ENCODE measurements around the gene CYP4F8.
"Not testable (repeated sequence)": the region's sequence is repeated elsewhere in the genome, so short reads cannot be mapped to it uniquely, and the experiment has no call there.

CYP4F8 gene

DNA sequence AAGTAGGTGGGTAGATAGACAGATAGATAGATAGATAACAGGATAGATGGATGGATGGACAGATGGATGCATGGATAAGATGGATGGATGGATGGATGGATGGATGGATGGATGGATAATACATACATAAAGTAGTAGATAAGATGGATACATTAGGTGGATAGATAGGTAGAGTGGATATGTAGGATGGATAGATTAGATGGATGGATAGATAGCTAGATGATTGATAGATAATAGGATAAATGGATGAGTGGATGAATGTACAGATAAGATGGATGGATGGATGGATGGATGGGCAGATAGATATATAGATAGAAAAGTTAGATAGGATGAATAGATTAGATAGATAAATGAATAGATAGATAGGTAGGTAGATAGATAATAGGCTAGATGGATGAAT, 27.8 kb downstream of the CYP4F8 start:
- no peaks in the 10 kb centered on the region for H3K4me1 ChIP-seq (ENCODE audit: insufficient read depth, low read length)
- no peaks in the 10 kb centered on the region for H3K9me3 ChIP-seq (ENCODE audit: low read length)
- no peaks in the 10 kb centered on the region for H3K27me3 ChIP-seq (ENCODE audit: insufficient read depth, low read length)
- no peak overlapping the region for H2AFZ ChIP-seq (ENCODE audit: low read depth, low read length)
- H3K4me3 ChIP-seq (ENCODE audit: low read length), result no peak overlapping the region
- no peaks in the 10 kb centered on the region for H3K36me3 ChIP-seq (ENCODE audit: insufficient read depth, low read length)

DNA sequence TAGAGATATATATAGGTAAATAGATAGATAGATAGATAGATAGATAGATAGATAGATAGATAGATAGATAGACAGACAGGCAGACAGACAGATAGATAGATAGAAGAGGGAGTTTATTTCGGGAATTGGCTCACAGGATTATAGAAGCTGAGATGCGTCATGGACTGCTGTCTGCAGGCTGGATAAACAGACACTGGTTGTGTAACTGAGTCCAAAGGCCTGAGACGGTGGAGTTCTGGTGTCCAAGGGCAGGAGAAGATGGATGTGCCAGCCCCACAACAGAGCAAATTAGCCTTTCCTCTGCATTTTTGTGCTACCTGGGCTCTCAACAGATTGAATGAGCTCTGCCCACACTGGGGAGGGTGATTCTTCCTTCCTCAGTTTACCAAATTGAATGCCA, 28.4 kb downstream of the CYP4F8 start:
- Histone ChIP-seq H2AFZ (ENCODE audit: low read depth, low read length) (no peak overlapping the region), H3K4me3 (ENCODE audit: low read length) (no peak overlapping the region), H3K36me3 (ENCODE audit: insufficient read depth, low read length) (no peaks in the 10 kb centered on the region), H3K4me1 (ENCODE audit: insufficient read depth, low read length) (no peaks in the 10 kb centered on the region), H3K27me3 (ENCODE audit: insufficient read depth, low read length) (no peaks in the 10 kb centered on the region), H3K9me3 (ENCODE audit: low read length) (no peaks in the 10 kb centered on the region)

DNA sequence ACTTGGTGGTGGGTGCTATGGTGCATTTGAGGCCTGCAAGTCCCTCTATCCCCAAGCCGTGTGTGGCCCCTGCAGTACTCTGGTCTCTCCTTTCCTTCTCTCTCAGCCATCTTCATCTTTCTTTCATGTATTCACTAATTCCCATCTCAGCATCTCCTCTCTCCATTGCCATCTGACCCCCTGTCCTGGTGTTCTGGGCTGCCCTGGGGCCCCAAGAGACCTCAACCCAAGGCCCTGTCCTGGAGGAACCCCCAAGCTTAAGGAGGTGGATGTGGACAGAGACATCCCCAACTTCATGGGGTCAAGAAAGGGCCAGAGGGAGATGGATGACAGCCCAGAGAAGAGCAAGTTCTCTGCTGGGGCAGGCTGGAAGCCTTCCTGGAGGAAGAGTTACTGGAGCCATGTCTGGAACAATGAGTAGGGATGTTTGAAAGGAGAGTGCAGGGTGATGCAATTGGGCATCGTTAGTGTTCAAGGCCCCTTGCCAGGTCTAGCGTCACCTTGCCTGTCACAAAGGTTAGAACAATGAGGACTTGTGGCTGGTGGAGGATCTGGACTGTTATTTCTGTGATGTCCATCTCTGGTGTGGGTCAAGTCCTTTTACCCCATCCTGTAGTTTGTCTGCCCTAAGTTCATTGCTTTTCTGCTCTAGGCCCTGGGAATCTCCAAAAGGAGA, 29.2 kb downstream of the CYP4F8 start:
- no peaks in the 10 kb centered on the region for H3K9me3 ChIP-seq (ENCODE audit: low read length)

DNA sequence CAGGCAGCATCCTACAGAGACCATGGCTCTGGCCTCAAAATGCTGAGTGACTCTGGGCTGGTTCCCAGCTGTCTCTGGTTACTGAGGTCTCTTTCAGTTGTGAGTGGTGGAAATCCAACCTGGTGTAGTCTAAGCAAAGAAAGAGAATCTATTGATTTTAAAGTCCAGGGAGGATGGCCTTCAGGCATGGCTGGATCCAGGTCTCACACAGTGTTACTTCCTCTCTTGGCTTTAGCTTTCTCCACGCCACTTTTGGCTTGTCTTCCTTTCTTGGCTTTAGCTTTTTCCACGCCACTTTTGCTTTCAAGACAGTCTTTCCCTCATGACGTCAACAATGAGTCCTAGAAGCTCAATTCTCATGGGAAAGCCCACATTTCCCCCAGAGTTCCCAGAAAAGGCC, 29.8 kb downstream of the CYP4F8 start:
- no peaks in the 10 kb centered on the region for H3K36me3 ChIP-seq (ENCODE audit: insufficient read depth, low read length)

More for the DNA sequence above, 29.2 kb downstream of the CYP4F8 start:
- no peaks in the 10 kb centered on the region for H3K4me1 ChIP-seq (ENCODE audit: insufficient read depth, low read length)
- no peak overlapping the region for H2AFZ ChIP-seq (ENCODE audit: low read depth, low read length)
- no peaks in the 10 kb centered on the region for H3K27me3 ChIP-seq (ENCODE audit: insufficient read depth, low read length)
- H3K36me3 ChIP-seq (ENCODE audit: insufficient read depth, low read length), result no peaks in the 10 kb centered on the region
- no peak overlapping the region for H3K4me3 ChIP-seq (ENCODE audit: low read length)

DNA sequence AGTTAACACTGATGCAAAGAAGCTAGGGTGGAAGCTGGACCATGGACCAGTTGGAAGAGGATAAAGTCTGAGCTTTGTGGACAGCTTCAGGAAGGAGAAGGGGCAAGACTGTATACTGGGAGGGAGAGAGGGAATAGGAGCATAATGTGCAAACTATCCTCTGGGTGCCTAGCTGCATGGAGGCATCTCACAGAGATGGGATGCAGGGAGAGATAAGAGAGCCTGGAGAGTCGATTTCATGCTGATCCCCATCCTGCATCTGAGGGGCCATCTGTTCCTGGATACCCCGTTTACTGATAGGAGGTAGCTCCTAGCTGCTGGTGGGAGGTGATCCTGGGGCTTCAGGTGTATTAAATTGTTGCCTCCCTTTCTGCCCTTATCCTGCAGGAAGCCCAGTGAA, 34.5 kb downstream of the CYP4F8 start:
- H3K4me3 ChIP-seq (ENCODE audit: low read length), result no peak overlapping the region
- no peaks in the 10 kb centered on the region for H3K36me3 ChIP-seq (ENCODE audit: insufficient read depth, low read length)
- H3K4me1 ChIP-seq (ENCODE audit: insufficient read depth, low read length), result no peaks in the 10 kb centered on the region
- H2AFZ ChIP-seq (ENCODE audit: low read depth, low read length), result no peak overlapping the region
- H3K9me3 ChIP-seq (ENCODE audit: low read length), result no peaks in the 10 kb centered on the region
- no peaks in the 10 kb centered on the region for H3K27me3 ChIP-seq (ENCODE audit: insufficient read depth, low read length)

More for the DNA sequence above, 29.8 kb downstream of the CYP4F8 start:
- Histone ChIP-seq H2AFZ (ENCODE audit: low read depth, low read length) (no peak overlapping the region), H3K9me3 (ENCODE audit: low read length) (no peaks in the 10 kb centered on the region), H3K27me3 (ENCODE audit: insufficient read depth, low read length) (no peaks in the 10 kb centered on the region), H3K4me1 (ENCODE audit: insufficient read depth, low read length) (no peaks in the 10 kb centered on the region), H3K4me3 (ENCODE audit: low read length) (no peak overlapping the region)

DNA sequence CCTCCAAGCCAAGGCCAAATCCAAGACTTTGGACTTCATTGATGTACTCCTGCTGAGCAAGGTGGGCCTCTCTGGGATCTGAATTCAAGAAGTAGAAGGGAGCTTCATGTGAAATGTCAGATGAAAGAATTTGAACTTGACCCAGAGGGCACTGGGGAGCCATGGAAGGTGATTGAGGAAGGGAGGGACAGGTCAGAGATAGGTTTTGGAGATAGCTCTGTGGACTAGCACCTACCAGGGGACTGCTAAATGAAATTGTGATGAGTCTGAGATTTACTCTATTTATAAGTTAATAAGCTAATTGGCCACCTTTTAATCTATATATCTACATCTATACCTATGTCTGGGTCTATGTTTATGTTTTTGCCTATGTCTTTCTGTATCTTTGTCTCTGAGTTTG, 35.1 kb downstream of the CYP4F8 start:
- not testable (repeated sequence) for H3K27me3 ChIP-seq (ENCODE audit: insufficient read depth, low read length); H3K9me3 ChIP-seq (ENCODE audit: low read length); H3K36me3 ChIP-seq (ENCODE audit: insufficient read depth, low read length); H3K4me3 ChIP-seq (ENCODE audit: low read length); H2AFZ ChIP-seq (ENCODE audit: low read depth, low read length); H3K4me1 ChIP-seq (ENCODE audit: insufficient read depth, low read length)

DNA sequence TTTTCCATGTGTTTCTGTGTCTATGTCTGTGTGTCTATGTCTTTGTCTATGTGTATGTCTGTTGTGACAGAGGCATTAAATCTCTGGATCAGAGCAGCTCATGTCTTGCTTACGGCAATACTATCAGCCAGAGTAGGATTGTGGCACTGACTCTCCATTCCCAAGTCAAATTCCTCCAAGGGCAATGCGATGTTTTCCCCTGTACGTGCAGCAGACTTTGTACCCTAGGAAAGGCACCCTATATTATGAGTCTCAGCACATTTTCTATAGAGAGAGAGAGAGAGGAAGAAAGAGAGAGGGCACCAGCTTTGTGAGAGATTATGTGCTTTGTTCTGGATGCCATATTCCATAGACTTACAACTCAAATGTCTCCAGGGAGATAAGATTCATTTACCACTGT, 36.8 kb downstream of the CYP4F8 start:
- H3K4me1 ChIP-seq (ENCODE audit: insufficient read depth, low read length), result no peaks in the 10 kb centered on the region
- H3K27me3 ChIP-seq (ENCODE audit: insufficient read depth, low read length), result no peaks in the 10 kb centered on the region
- no peaks in the 10 kb centered on the region for H3K9me3 ChIP-seq (ENCODE audit: low read length)
- no peaks in the 10 kb centered on the region for H3K36me3 ChIP-seq (ENCODE audit: insufficient read depth, low read length)
- no peak overlapping the region for H3K4me3 ChIP-seq (ENCODE audit: low read length)
- no peak overlapping the region for H2AFZ ChIP-seq (ENCODE audit: low read depth, low read length)

DNA sequence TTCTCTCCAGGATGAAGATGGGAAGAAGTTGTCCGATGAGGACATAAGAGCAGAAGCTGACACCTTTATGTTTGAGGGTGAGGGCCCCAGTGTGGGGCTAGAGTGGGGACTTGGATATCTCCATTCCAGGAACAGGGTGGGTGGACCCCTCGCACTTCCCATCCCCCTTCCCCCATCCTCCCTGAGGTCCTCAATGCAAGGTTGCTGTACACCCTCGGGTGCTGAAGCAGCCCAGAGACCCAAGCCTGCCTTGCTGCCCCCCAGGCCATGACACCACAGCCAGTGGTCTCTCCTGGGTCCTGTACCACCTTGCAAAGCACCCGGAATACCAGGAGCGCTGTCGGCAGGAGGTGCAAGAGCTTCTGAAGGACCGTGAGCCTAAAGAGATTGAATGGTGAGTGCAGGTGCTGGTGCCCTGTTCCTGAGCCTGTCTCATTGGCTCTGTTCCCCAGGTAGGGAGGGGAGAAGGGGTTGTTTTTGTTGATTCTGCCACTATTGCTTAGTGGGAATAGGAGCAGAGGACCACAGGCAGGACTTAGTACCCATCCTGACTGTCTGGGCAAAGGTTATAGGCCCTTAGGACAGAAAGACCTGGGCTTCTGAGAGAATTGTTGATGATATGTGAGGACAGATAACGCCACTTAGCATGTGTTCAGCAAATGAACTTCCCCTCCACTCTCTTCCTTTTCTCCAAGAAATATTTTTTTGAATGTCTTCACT, 37.7 kb downstream of the CYP4F8 start:
- Histone ChIP-seq H3K36me3 (ENCODE audit: insufficient read depth, low read length) (no peaks in the 10 kb centered on the region), H2AFZ (ENCODE audit: low read depth, low read length) (no peak overlapping the region), H3K27me3 (ENCODE audit: insufficient read depth, low read length) (no peaks in the 10 kb centered on the region), H3K4me1 (ENCODE audit: insufficient read depth, low read length) (no peaks in the 10 kb centered on the region), H3K9me3 (ENCODE audit: low read length) (no peaks in the 10 kb centered on the region), H3K4me3 (ENCODE audit: low read length) (no peak overlapping the region)

DNA sequence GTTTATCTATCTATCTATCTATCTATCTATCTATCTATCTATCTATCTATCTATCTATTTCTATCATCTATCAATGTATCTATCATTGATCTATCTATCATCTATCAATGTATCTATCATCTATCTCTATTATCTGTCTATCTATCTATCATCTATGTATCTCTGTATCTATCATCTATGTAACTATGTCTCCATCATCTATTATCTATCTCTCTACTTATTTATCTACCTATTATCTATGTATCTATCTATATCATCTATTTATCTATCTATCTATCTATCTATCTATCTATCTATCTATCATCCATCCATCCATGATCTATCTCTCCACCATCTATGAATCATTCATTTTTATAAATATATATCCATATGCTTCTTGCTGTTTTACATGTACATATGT, 41.4 kb downstream of the CYP4F8 start:
- Histone ChIP-seq H3K9me3 (ENCODE audit: low read length) (no peaks in the 10 kb centered on the region), H3K4me3 (ENCODE audit: low read length) (no peak overlapping the region), H3K27me3 (ENCODE audit: insufficient read depth, low read length) (no peaks in the 10 kb centered on the region), H3K4me1 (ENCODE audit: insufficient read depth, low read length) (no peaks in the 10 kb centered on the region), H2AFZ (ENCODE audit: low read depth, low read length) (no peak overlapping the region), H3K36me3 (ENCODE audit: insufficient read depth, low read length) (no peaks in the 10 kb centered on the region)

DNA sequence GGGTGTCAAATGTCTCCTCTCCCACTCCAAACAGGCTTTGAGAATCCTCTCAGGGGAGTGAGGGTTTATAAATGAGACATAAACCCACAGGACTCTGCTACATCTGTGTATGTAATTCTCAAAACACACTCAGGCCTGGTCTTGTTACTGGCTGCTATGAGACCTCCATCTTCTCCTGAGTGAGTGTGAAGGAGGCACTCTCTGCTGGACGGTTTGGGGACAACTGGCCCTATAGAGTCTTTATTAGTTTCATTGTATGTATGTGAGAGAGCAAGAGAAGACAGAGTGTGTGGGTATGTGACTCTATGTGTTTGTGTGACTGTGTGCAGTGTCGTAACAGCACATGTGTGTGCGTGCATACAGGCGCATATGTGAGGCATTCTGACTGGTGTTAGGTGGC, 48.2 kb downstream of the CYP4F8 start:
- H2AFZ ChIP-seq (ENCODE audit: low read depth, low read length), result no peak overlapping the region
- H3K4me3 ChIP-seq (ENCODE audit: low read length), result no peak overlapping the region
- H3K36me3 ChIP-seq (ENCODE audit: insufficient read depth, low read length), result no peaks in the 10 kb centered on the region
- H3K4me1 ChIP-seq (ENCODE audit: insufficient read depth, low read length), result no peaks in the 10 kb centered on the region
- H3K9me3 ChIP-seq (ENCODE audit: low read length), result no peaks in the 10 kb centered on the region
- H3K27me3 ChIP-seq (ENCODE audit: insufficient read depth, low read length), result no peaks in the 10 kb centered on the region

DNA sequence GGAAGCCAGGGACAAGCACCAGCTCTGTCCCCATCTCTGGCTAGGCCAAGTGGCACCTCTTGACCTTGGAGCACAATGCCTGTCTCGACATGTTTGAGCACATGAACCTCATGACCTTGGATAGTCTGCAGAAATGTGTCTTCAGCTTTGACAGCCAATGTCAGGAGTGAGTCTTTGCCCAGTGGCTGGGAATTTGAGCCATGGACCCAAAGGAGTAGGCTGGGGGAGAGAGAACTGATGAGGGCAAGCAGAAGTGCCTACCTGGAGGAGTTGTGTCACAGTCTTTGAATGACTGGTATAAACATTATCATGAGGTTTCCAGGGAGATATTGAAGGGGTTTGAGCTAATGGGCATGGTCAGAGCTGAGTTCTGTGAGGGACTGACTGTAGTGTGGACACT, 51.2 kb downstream of the CYP4F8 start:
- Histone ChIP-seq H3K27me3 (ENCODE audit: insufficient read depth, low read length) (no peaks in the 10 kb centered on the region), H3K36me3 (ENCODE audit: insufficient read depth, low read length) (no peaks in the 10 kb centered on the region), H3K4me1 (ENCODE audit: insufficient read depth, low read length) (no peaks in the 10 kb centered on the region), H3K9me3 (ENCODE audit: low read length) (no peaks in the 10 kb centered on the region), H3K4me3 (ENCODE audit: low read length) (no peak overlapping the region), H2AFZ (ENCODE audit: low read depth, low read length) (no peak overlapping the region)

DNA sequence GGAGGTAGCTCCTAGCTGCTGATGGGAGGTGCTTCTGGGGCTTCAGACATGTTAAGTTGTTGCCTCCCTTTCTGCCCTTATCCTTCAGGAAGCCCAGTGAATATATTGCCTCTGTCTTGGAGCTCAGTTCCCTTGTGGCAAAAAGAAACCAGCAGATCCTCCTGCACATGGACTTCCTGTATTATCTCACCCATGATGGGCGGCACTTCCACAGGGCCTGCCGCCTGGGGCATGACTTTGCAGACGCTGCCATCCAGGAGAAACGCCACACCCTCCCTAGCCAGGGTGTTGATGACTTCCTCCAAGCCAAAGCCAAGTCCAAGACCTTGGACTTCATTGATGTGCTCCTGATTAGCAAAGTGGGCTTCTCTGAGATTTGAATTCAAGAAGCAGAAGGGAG, 51.9 kb downstream of the CYP4F8 start:
- H3K27me3 ChIP-seq (ENCODE audit: insufficient read depth, low read length), result no peaks in the 10 kb centered on the region
- H3K4me1 ChIP-seq (ENCODE audit: insufficient read depth, low read length), result no peaks in the 10 kb centered on the region
- H3K36me3 ChIP-seq (ENCODE audit: insufficient read depth, low read length), result no peaks in the 10 kb centered on the region
- H2AFZ ChIP-seq (ENCODE audit: low read depth, low read length), result no peak overlapping the region
- H3K9me3 ChIP-seq (ENCODE audit: low read length), result no peaks in the 10 kb centered on the region
- H3K4me3 ChIP-seq (ENCODE audit: low read length), result no peak overlapping the region

DNA sequence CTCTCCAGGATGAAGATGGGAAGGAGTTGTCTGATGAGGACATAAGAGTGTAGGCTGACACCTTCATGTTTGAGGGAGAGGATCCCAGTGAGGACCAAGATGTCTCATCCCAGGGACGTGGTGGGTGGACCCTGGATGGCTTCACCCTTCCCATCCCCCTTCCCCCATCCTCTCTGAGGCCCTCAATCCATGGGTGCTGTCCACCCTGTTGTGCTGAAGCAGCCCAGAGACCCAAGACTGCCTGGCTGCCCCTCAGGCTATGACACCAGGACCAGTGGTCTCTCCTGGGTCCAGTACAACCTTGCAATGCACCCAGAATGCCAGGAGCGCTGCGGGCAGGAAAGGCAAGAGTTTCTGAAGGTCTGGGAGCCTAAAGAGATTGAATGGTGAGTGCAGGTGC, 54.4 kb downstream of the CYP4F8 start:
- no peaks in the 10 kb centered on the region for H3K9me3 ChIP-seq (ENCODE audit: low read length)
- H3K36me3 ChIP-seq (ENCODE audit: insufficient read depth, low read length), result no peaks in the 10 kb centered on the region
- H2AFZ ChIP-seq (ENCODE audit: low read depth, low read length), result no peak overlapping the region
- H3K4me3 ChIP-seq (ENCODE audit: low read length), result no peak overlapping the region
- H3K4me1 ChIP-seq (ENCODE audit: insufficient read depth, low read length), result no peaks in the 10 kb centered on the region
- no peaks in the 10 kb centered on the region for H3K27me3 ChIP-seq (ENCODE audit: insufficient read depth, low read length)

DNA sequence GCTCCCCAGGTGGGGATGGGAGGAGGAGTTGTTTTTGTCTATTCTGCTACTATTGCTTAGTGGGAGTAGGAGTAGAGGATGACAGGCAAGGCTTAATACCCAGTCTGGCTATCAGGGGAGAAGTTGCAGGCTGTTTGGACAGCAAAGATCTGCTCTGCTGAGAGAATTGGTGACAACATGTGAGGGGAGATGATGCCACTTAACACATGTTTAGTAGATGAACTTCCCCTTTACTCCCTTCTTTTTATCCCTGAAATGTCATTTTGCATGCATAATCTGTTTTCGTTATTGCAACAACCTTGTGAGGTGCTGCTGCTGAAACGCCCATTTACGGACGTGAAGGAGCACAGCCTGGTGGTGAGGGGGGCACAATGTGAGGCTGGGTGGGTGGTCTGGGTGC, 54.9 kb downstream of the CYP4F8 start:
- H3K36me3 ChIP-seq (ENCODE audit: insufficient read depth, low read length), result no peaks in the 10 kb centered on the region
- H3K9me3 ChIP-seq (ENCODE audit: low read length), result no peaks in the 10 kb centered on the region
- H3K4me1 ChIP-seq (ENCODE audit: insufficient read depth, low read length), result no peaks in the 10 kb centered on the region

More for the DNA sequence above, 54.9 kb downstream of the CYP4F8 start:
- no peak overlapping the region for H2AFZ ChIP-seq (ENCODE audit: low read depth, low read length)
- H3K27me3 ChIP-seq (ENCODE audit: insufficient read depth, low read length), result no peaks in the 10 kb centered on the region
- H3K4me3 ChIP-seq (ENCODE audit: low read length), result no peak overlapping the region

All from neuron (in vitro differentiated cells).